ENCODE measurements around the gene VWA1.

The VWA1 gene

GRCh38 chr1:1390675-1391074 is 44.8 kb upstream of the VWA1 start:
- H3K36me3 ChIP-seq (ENCODE audit: low read depth): peaks cover 100% of the 10 kb centered on the region
- no peak for TF ChIP-seq CTCF (IDR thresholded peaks at IDR 0.05; ENCODE audit: poor library complexity, severe bottlenecking)
- no peak overlapping the region for H3K4me3 ChIP-seq (ENCODE audit: severe bottlenecking)
- H3K27me3 ChIP-seq (ENCODE audit: insufficient read depth, poor library complexity, severe bottlenecking): no peaks in the 10 kb centered on the region
- no peak overlapping the region for H3K27ac ChIP-seq (ENCODE audit: poor library complexity, severe bottlenecking)
- no peaks in the 10 kb centered on the region for H3K4me1 ChIP-seq (ENCODE audit: insufficient read depth, poor library complexity, severe bottlenecking)
- DNase-seq (ENCODE audit: low spot score): no peak
- H3K9me3 ChIP-seq (ENCODE audit: severe bottlenecking): no peaks in the 10 kb centered on the region
- no peak for ATAC-seq (ENCODE audit: low read depth)

GRCh38 chr1:1391225-1391624 is 44.3 kb upstream of the VWA1 start:
- Histone ChIP-seq H3K4me1 (ENCODE audit: insufficient read depth, poor library complexity, severe bottlenecking) (no peaks in the 10 kb centered on the region), H3K36me3 (ENCODE audit: low read depth) (peaks cover 100% of the 10 kb centered on the region), H3K27ac (ENCODE audit: poor library complexity, severe bottlenecking) (no peak overlapping the region), H3K27me3 (ENCODE audit: insufficient read depth, poor library complexity, severe bottlenecking) (no peaks in the 10 kb centered on the region), H3K4me3 (ENCODE audit: severe bottlenecking) (no peak overlapping the region), H3K9me3 (ENCODE audit: severe bottlenecking) (no peaks in the 10 kb centered on the region)
- no peak for ATAC-seq (ENCODE audit: low read depth)
- DNase-seq (ENCODE audit: low spot score): no peak
- TF ChIP-seq CTCF (IDR thresholded peaks at IDR 0.05; ENCODE audit: poor library complexity, severe bottlenecking): no peak

- DNase-seq (ENCODE audit: low spot score) (no peak), ATAC-seq (ENCODE audit: low read depth) (no peak)
- peaks cover 100% of the 10 kb centered on the region for H3K36me3 ChIP-seq (ENCODE audit: low read depth)
- H3K27me3 ChIP-seq (ENCODE audit: insufficient read depth, poor library complexity, severe bottlenecking): no peaks in the 10 kb centered on the region
- no peak for TF ChIP-seq CTCF (IDR thresholded peaks at IDR 0.05; ENCODE audit: poor library complexity, severe bottlenecking)
- H3K4me3 ChIP-seq (ENCODE audit: severe bottlenecking): no peak overlapping the region
- no peak overlapping the region for H3K27ac ChIP-seq (ENCODE audit: poor library complexity, severe bottlenecking)
- H3K4me1 ChIP-seq (ENCODE audit: insufficient read depth, poor library complexity, severe bottlenecking): no peaks in the 10 kb centered on the region
- no peaks in the 10 kb centered on the region for H3K9me3 ChIP-seq (ENCODE audit: severe bottlenecking)
Measured at GRCh38 chr1:1393014-1393413, 42.5 kb upstream of the VWA1 start.

GRCh38 chr1:1393428-1393827 is 42.1 kb upstream of the VWA1 start:
- H3K4me3 ChIP-seq (ENCODE audit: severe bottlenecking): no peak overlapping the region
- no peaks in the 10 kb centered on the region for H3K9me3 ChIP-seq (ENCODE audit: severe bottlenecking)
- no peaks in the 10 kb centered on the region for H3K27me3 ChIP-seq (ENCODE audit: insufficient read depth, poor library complexity, severe bottlenecking)
- no peak overlapping the region for H3K27ac ChIP-seq (ENCODE audit: poor library complexity, severe bottlenecking)
- H3K4me1 ChIP-seq (ENCODE audit: insufficient read depth, poor library complexity, severe bottlenecking): no peaks in the 10 kb centered on the region
- no peak for TF ChIP-seq CTCF (IDR thresholded peaks at IDR 0.05; ENCODE audit: poor library complexity, severe bottlenecking)
- ATAC-seq (ENCODE audit: low read depth) (no peak), DNase-seq (ENCODE audit: low spot score) (no peak)
- peaks cover 100% of the 10 kb centered on the region for H3K36me3 ChIP-seq (ENCODE audit: low read depth)

GRCh38 chr1:1394116-1394515 is 41.4 kb upstream of the VWA1 start:
- Histone ChIP-seq H3K36me3 (ENCODE audit: low read depth) (peaks cover 94% of the 10 kb centered on the region), H3K4me1 (ENCODE audit: insufficient read depth, poor library complexity, severe bottlenecking) (no peaks in the 10 kb centered on the region)
- ATAC-seq (ENCODE audit: low read depth): no peak

More at GRCh38 chr1:1394116-1394515, 41.4 kb upstream of the VWA1 start:
- Histone ChIP-seq H3K27ac (ENCODE audit: poor library complexity, severe bottlenecking) (no peak overlapping the region), H3K4me3 (ENCODE audit: severe bottlenecking) (no peak overlapping the region), H3K9me3 (ENCODE audit: severe bottlenecking) (no peaks in the 10 kb centered on the region), H3K27me3 (ENCODE audit: insufficient read depth, poor library complexity, severe bottlenecking) (no peaks in the 10 kb centered on the region)
- DNase-seq (ENCODE audit: low spot score): no peak
- no peak for TF ChIP-seq CTCF (IDR thresholded peaks at IDR 0.05; ENCODE audit: poor library complexity, severe bottlenecking)

Measured in RWPE2 (cell line).